Activated T-cell treated with anti-CD3 and anti-CD28 coated beads, Interleukin-2, amount 50 U/mL, for 4 hours (primary cell): ENCODE measurements around the gene NOS1AP. TPM values are rescaled to one million over a fixed set of nuclear protein-coding genes. Genes with fewer than 3 reads are reported as not detected.

Source experiments
- ATAC-seq, 2 donors: fragments of 200-7000 bp; cut with Tn5 transposase; one replicate each; pipeline ENCODE4 v1.10.0; 2021
- DNase-seq: peaks from one replicate; pipeline ENCODE4 v3.0.0-alpha.2; 2020
- H3K27me3 Mint-ChIP-seq: one replicate; pipeline ENCODE4 v1.8.0; 2021; ENCODE audit warnings: low read depth, mixed read lengths
- H3K36me3 Mint-ChIP-seq: one replicate; pipeline ENCODE4 v1.8.0; 2022; ENCODE audit warnings: mixed read lengths; ENCODE audit not compliant: insufficient read depth
- H3K4me1 Mint-ChIP-seq: one replicate; pipeline ENCODE4 v1.8.0; 2021; ENCODE audit warnings: low read depth, mixed read lengths
- H3K4me3 Mint-ChIP-seq: one replicate; pipeline ENCODE4 v1.8.0; 2021; ENCODE audit warnings: mild to moderate bottlenecking, moderate library complexity, mixed read lengths
- H3K9me3 Mint-ChIP-seq: one replicate; pipeline ENCODE4 v1.8.0; 2021; ENCODE audit warnings: mixed read lengths
- total RNA-seq, 3 donors: library from RNA; stranded (reverse); gene quantifications; one replicate each; pipeline ENCODE4 v1.2.1, GENCODE V29; 2021

NOS1AP gene
- total RNA-seq, 3 donors from 2014 or later, result 0.05 to 0.37 (median 0.13) TPM

- ATAC-seq, result no peak
- Mint-ChIP-seq H3K4me3 (no peak overlapping the region), H3K9me3 (no peaks in the 10 kb centered on the region)
These were observed 295.0 kb downstream of the NOS1AP start for GRCh38 chr1:162364498-162364897.

GRCh38 chr1:162365284-162366020, 296.0 kb downstream of the NOS1AP start:
- DNase-seq, result no peak

More at GRCh38 chr1:162364498-162364897, 295.0 kb downstream of the NOS1AP start:
- no peaks in the 10 kb centered on the region for H3K36me3 Mint-ChIP-seq
- H3K27me3 Mint-ChIP-seq, result peaks cover 9% of the 10 kb centered on the region
- no peak for DNase-seq
- H3K4me1 Mint-ChIP-seq, result no peaks in the 10 kb centered on the region

GRCh38 chr1:162366149-162366548, 296.7 kb downstream of the NOS1AP start:
- no peak for DNase-seq
- Mint-ChIP-seq H3K4me3 (no peak overlapping the region), H3K4me1 (no peaks in the 10 kb centered on the region), H3K36me3 (no peaks in the 10 kb centered on the region), H3K27me3 (peaks cover 9% of the 10 kb centered on the region), H3K9me3 (no peaks in the 10 kb centered on the region)
- no peak for ATAC-seq

More at GRCh38 chr1:162365284-162366020, 296.0 kb downstream of the NOS1AP start:
- H3K4me3 Mint-ChIP-seq, result no peak overlapping the region
- H3K27me3 Mint-ChIP-seq, result peaks cover 9% of the 10 kb centered on the region
- no peak for ATAC-seq
- no peaks in the 10 kb centered on the region for H3K4me1 Mint-ChIP-seq
- H3K36me3 Mint-ChIP-seq, result no peaks in the 10 kb centered on the region
- no peaks in the 10 kb centered on the region for H3K9me3 Mint-ChIP-seq

- ATAC-seq (no peak), DNase-seq (no peak)
These were observed 297.2 kb downstream of the NOS1AP start for GRCh38 chr1:162366671-162367070.

GRCh38 chr1:162367073-162367472, 297.6 kb downstream of the NOS1AP start:
- no peaks in the 10 kb centered on the region for H3K4me1 Mint-ChIP-seq
- no peak for ATAC-seq
- H3K9me3 Mint-ChIP-seq, result no peaks in the 10 kb centered on the region
- H3K27me3 Mint-ChIP-seq, result peaks cover 9% of the 10 kb centered on the region
- no peaks in the 10 kb centered on the region for H3K36me3 Mint-ChIP-seq
- no peak overlapping the region for H3K4me3 Mint-ChIP-seq
- DNase-seq, result no peak

More at GRCh38 chr1:162366671-162367070, 297.2 kb downstream of the NOS1AP start:
- Mint-ChIP-seq H3K27me3 (peaks cover 9% of the 10 kb centered on the region), H3K4me1 (no peaks in the 10 kb centered on the region), H3K4me3 (no peak overlapping the region), H3K9me3 (no peaks in the 10 kb centered on the region), H3K36me3 (no peaks in the 10 kb centered on the region)

DNA sequence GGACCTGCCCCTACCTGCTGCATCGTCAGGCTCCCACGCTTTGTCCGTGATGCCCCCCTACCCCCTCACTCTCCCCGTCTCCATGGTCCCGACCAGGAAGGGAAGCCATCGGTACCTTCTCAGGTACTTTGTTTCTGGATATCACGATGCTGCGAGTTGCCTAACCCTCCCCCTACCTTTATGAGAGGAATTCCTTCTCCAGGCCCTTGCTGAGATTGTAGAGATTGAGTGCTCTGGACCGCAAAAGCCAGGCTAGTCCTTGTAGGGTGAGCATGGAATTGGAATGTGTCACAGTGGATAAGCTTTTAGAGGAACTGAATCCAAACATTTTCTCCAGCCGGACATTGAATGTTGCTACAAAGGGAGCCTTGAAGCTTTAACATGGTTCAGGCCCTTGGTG, 298.3 kb downstream of the NOS1AP start:
- Mint-ChIP-seq H3K27me3 (peaks cover 9% of the 10 kb centered on the region), H3K36me3 (no peaks in the 10 kb centered on the region), H3K4me1 (no peaks in the 10 kb centered on the region), H3K4me3 (no peak overlapping the region), H3K9me3 (no peaks in the 10 kb centered on the region)
- no peak for DNase-seq
- no peak for ATAC-seq

DNA sequence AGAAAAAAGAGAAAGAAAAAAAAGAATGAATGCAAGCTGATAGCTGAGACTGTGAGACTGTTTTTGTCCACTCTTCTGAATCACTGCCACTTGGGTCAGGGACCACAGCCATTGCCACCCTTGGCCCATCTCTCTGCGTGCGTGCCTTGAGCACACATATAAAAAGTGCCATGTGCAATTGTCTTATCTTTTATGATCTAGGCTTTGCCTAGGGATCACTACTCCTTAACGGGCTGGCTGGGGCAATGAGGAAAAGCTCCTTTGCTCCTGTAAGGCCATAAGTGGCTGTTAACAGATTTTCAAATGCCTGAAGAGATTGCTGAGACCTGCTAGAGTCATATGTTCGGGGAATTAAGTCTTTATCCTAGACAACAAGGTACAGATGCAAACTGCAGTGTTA, 299.0 kb downstream of the NOS1AP start:
- no peaks in the 10 kb centered on the region for H3K9me3 Mint-ChIP-seq
- DNase-seq (no peak), ATAC-seq (no peak)
- no peaks in the 10 kb centered on the region for H3K4me1 Mint-ChIP-seq
- H3K36me3 Mint-ChIP-seq, result no peaks in the 10 kb centered on the region
- peaks cover 9% of the 10 kb centered on the region for H3K27me3 Mint-ChIP-seq
- H3K4me3 Mint-ChIP-seq, result no peak overlapping the region

- ATAC-seq, result no peak
- Mint-ChIP-seq H3K9me3 (no peaks in the 10 kb centered on the region), H3K27me3 (peaks cover 9% of the 10 kb centered on the region), H3K36me3 (no peaks in the 10 kb centered on the region), H3K4me1 (no peaks in the 10 kb centered on the region), H3K4me3 (no peak overlapping the region)
- DNase-seq, result no peak
These were observed 300.1 kb downstream of the NOS1AP start for GRCh38 chr1:162369571-162369970.

GRCh38 chr1:162370161-162370560, 300.7 kb downstream of the NOS1AP start:
- Mint-ChIP-seq H3K4me1 (no peaks in the 10 kb centered on the region), H3K27me3 (peaks cover 9% of the 10 kb centered on the region), H3K4me3 (no peak overlapping the region), H3K36me3 (no peaks in the 10 kb centered on the region), H3K9me3 (no peaks in the 10 kb centered on the region)
- ATAC-seq, result no peak
- no peak for DNase-seq

GRCh38 chr1:162370721-162371120, 301.2 kb downstream of the NOS1AP start:
- Mint-ChIP-seq H3K36me3 (no peaks in the 10 kb centered on the region), H3K4me1 (no peaks in the 10 kb centered on the region), H3K4me3 (no peak overlapping the region), H3K9me3 (no peaks in the 10 kb centered on the region), H3K27me3 (peaks cover 4% of the 10 kb centered on the region)
- no peak for ATAC-seq
- no peak for DNase-seq

DNA sequence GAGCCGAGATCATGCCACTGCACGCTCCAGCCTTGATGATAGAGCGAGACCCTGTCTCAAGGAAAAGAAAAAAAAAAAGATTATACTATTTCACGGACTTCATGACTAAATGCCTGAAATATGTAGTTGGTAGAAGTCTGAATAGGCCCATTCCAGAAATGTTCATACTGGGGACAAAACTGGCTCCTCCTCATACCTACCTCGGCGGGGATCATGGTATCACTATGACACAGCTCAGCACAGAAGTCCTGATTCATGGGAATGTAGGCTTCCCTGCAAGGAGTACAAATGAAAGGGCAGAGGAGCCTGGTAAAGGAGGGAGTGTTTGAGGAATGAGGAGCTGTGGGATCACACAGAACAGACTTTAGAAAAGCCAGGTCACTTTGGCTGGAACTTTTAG, 302.1 kb downstream of the NOS1AP start:
- Mint-ChIP-seq H3K36me3 (no peaks in the 10 kb centered on the region), H3K9me3 (no peaks in the 10 kb centered on the region), H3K4me1 (no peaks in the 10 kb centered on the region)

GRCh38 chr1:162372159-162373071, 302.9 kb downstream of the NOS1AP start:
- H3K4me3 Mint-ChIP-seq, result no peak overlapping the region
- H3K27me3 Mint-ChIP-seq, result no peaks in the 10 kb centered on the region
- no peaks in the 10 kb centered on the region for H3K4me1 Mint-ChIP-seq
- no peaks in the 10 kb centered on the region for H3K9me3 Mint-ChIP-seq
- DNase-seq, result no peak
- no peak for ATAC-seq
- H3K36me3 Mint-ChIP-seq, result no peaks in the 10 kb centered on the region

More for the DNA sequence above, 302.1 kb downstream of the NOS1AP start:
- Mint-ChIP-seq H3K4me3 (no peak overlapping the region), H3K27me3 (peaks cover 2% of the 10 kb centered on the region)
- no peak for DNase-seq
- ATAC-seq, result no peak

- DNase-seq (no peak), ATAC-seq (no peak)
- Mint-ChIP-seq H3K36me3 (no peaks in the 10 kb centered on the region), H3K27me3 (no peaks in the 10 kb centered on the region), H3K4me1 (no peaks in the 10 kb centered on the region), H3K9me3 (no peaks in the 10 kb centered on the region), H3K4me3 (no peak overlapping the region)
These were observed 303.6 kb downstream of the NOS1AP start for GRCh38 chr1:162373072-162373427.

GRCh38 chr1:162373541-162374260, 304.2 kb downstream of the NOS1AP start:
- H3K4me1 Mint-ChIP-seq, result no peaks in the 10 kb centered on the region
- H3K36me3 Mint-ChIP-seq, result no peaks in the 10 kb centered on the region
- H3K27me3 Mint-ChIP-seq, result no peaks in the 10 kb centered on the region
- no peak for ATAC-seq
- H3K4me3 Mint-ChIP-seq, result no peak overlapping the region
- no peak for DNase-seq
- no peaks in the 10 kb centered on the region for H3K9me3 Mint-ChIP-seq
